Osteoblast (primary cell): ENCODE results near the gene TSTD2. TPM values are rescaled to one million over a fixed set of nuclear protein-coding genes. Genes with fewer than 3 reads are reported as not detected.

ENCODE experiments used
- DNase-seq: peaks from one replicate; pipeline ENCODE4 v3.0.0; 2011; ENCODE audit warnings: low spot score, mixed read lengths; ENCODE audit not compliant: insufficient read length; ENCODE audit errors: missing footprints
- H2AFZ ChIP-seq: 2 replicates; pipeline ENCODE4 v1.6.0; 2011; ENCODE audit warnings: mild to moderate bottlenecking, low read length
- H3K27ac ChIP-seq: 2 replicates; pipeline ENCODE4 v1.5.1; 2011; ENCODE audit warnings: mild to moderate bottlenecking, low read depth, low read length, moderate library complexity
- H3K27me3 ChIP-seq: 2 replicates; pipeline ENCODE4 v1.6.0; 2012; ENCODE audit warnings: mild to moderate bottlenecking, control low read depth, inconsistent platforms, low read length, moderate library complexity; ENCODE audit not compliant: insufficient read depth
- H3K36me3 ChIP-seq: 2 replicates; pipeline ENCODE4 v1.5.1; 2011; ENCODE audit warnings: mild to moderate bottlenecking, low read length, control low read depth, moderate library complexity; ENCODE audit not compliant: insufficient read depth
- H3K4me1 ChIP-seq: 2 replicates; pipeline ENCODE4 v1.5.1; 2011; ENCODE audit warnings: mild to moderate bottlenecking, low read length, control low read depth, moderate library complexity; ENCODE audit not compliant: insufficient read depth
- H3K4me2 ChIP-seq: 2 replicates; pipeline ENCODE4 v1.6.0; 2011; ENCODE audit warnings: mild to moderate bottlenecking, low read length; ENCODE audit not compliant: insufficient read depth
- H3K4me3 ChIP-seq: fragments of 200-600 bp; sonication (generic); 3 replicates; pipeline ENCODE4 v1.5.1; 2012; ENCODE audit warnings: mild to moderate bottlenecking, low read length, inconsistent platforms; ENCODE audit not compliant: insufficient read depth
- H3K79me2 ChIP-seq: 2 replicates; pipeline ENCODE4 v1.6.0; 2012; ENCODE audit warnings: mild to moderate bottlenecking, low read length, control low read depth, inconsistent platforms; ENCODE audit not compliant: insufficient read depth
- H3K9me3 ChIP-seq: 2 replicates; pipeline ENCODE4 v1.5.1; 2011; ENCODE audit warnings: low read depth, low read length, control low read depth
- H4K20me1 ChIP-seq: 2 replicates; pipeline ENCODE4 v1.6.0; 2012; ENCODE audit warnings: mild to moderate bottlenecking, low read length, control low read depth; ENCODE audit not compliant: insufficient read depth
- total RNA-seq: library from RNA; depleted of rRNA; stranded (reverse); fragments of >200 nt; gene quantifications from 2 replicates; pipeline ENCODE4 v1.2.3, GENCODE V29; 2012
- TF ChIP-seq, protein P1 (sequence below): IDR thresholded peaks from 2 replicates; pipeline ENCODE4 v1.5.1; 2011; ENCODE audit warnings: mild to moderate bottlenecking, low read depth, low read length, moderate library complexity; ENCODE audit errors: extremely low read depth

The TSTD2 gene
- total RNA-seq, 1 donor, result 16.3 TPM

DNA sequence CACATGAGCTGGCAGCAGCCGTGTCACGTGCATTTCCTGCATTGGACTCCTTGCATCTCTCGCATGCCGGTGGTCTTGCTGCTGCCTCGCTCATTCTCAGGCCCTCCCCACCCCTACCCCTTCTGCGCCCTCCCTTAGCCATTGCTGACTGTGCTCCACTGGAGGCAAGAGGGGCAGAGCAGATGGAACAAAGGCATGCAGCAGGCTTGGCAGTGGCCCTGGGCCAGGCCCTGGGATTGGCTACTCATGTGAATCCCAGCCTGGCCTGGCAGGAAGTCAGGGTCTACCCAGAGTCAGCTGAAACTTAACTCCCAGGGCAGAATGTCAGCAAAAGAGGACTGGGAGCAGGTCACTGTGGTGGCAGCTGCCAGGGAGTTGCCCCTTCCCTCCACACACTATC lies 62.3 kb downstream of the TSTD2 start:
- no peak for DNase-seq
- Histone ChIP-seq H3K4me1 (no peaks in the 10 kb centered on the region), H3K4me2 (no peak overlapping the region), H3K79me2 (no peaks in the 10 kb centered on the region), H3K36me3 (no peaks in the 10 kb centered on the region), H2AFZ (no peak overlapping the region), H3K27ac (no peak overlapping the region), H3K9me3 (no peaks in the 10 kb centered on the region), H3K27me3 (peaks cover 11% of the 10 kb centered on the region), H4K20me1 (no peaks in the 10 kb centered on the region), H3K4me3 (no peak overlapping the region)
- TF ChIP-seq, protein P1, sequence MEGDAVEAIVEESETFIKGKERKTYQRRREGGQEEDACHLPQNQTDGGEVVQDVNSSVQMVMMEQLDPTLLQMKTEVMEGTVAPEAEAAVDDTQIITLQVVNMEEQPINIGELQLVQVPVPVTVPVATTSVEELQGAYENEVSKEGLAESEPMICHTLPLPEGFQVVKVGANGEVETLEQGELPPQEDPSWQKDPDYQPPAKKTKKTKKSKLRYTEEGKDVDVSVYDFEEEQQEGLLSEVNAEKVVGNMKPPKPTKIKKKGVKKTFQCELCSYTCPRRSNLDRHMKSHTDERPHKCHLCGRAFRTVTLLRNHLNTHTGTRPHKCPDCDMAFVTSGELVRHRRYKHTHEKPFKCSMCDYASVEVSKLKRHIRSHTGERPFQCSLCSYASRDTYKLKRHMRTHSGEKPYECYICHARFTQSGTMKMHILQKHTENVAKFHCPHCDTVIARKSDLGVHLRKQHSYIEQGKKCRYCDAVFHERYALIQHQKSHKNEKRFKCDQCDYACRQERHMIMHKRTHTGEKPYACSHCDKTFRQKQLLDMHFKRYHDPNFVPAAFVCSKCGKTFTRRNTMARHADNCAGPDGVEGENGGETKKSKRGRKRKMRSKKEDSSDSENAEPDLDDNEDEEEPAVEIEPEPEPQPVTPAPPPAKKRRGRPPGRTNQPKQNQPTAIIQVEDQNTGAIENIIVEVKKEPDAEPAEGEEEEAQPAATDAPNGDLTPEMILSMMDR, result no peak

DNA sequence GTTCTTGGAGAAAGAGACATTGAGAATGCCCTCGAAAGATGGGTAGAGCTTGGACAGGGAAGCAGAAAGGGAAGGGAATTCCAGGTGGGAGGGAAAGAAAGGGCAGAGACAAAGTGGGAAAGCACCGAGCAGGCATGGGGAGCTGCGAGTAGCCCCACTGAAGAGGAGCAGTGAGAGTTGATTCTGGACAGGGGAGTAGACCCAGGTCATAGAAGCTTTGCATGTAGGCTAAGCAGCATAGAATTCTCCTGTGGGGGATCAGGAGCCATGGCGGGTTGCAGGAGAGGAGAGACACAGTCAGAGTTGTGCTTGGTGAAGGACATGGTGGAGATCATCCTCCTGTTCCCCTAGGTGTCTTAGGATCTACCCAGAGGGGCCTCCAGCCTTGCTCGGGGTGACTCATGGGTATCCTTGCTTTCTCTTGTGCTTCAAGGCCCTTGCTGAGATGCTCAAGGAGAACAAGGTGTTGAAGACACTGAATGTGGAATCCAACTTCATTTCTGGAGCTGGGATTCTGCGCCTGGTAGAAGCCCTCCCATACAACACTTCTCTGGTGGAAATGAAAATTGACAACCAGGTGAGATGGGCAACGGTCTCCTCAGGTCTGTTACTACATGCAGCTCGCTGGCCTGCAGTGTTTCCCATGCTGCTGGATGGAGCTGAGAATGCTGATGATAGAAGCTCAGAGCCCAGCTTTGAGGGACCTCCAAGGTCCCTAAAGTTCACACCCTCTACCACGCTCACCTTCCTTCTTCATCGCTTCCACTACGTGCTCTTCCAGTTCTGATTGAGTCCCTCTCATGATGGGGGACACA lies 64.5 kb downstream of the TSTD2 start:
- no peak for DNase-seq
- Histone ChIP-seq H3K27ac (no peak overlapping the region), H3K27me3 (peaks cover 11% of the 10 kb centered on the region), H2AFZ (no peak overlapping the region), H3K4me1 (no peaks in the 10 kb centered on the region), H3K4me3 (no peak overlapping the region), H3K36me3 (no peaks in the 10 kb centered on the region), H3K9me3 (no peaks in the 10 kb centered on the region), H4K20me1 (no peaks in the 10 kb centered on the region), H3K4me2 (no peak overlapping the region), H3K79me2 (no peaks in the 10 kb centered on the region)
- TF ChIP-seq, protein P1, result no peak

DNA sequence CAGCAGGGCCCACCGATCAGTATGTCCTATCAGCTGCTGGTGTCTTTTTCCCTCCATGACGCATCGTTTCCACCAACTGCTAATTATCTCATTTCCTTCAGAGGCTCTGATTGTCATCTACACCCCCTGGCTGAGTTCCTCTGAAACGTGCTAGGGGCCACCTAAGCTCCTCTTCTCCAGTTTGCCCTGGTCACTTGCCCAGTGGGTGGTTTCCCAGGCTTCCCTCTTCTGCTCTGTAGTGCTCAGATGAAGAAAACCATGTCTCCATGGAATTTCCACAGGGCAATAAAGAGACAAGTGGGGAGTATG lies 65.3 kb downstream of the TSTD2 start:
- Histone ChIP-seq H3K4me2 (no peak overlapping the region), H3K9me3 (no peaks in the 10 kb centered on the region), H3K4me3 (no peak overlapping the region), H3K4me1 (no peaks in the 10 kb centered on the region), H2AFZ (no peak overlapping the region), H3K36me3 (no peaks in the 10 kb centered on the region), H3K27ac (no peak overlapping the region), H4K20me1 (no peaks in the 10 kb centered on the region), H3K27me3 (peaks cover 11% of the 10 kb centered on the region), H3K79me2 (no peaks in the 10 kb centered on the region)
- DNase-seq, result no peak
- TF ChIP-seq, protein P1, result no peak

DNA sequence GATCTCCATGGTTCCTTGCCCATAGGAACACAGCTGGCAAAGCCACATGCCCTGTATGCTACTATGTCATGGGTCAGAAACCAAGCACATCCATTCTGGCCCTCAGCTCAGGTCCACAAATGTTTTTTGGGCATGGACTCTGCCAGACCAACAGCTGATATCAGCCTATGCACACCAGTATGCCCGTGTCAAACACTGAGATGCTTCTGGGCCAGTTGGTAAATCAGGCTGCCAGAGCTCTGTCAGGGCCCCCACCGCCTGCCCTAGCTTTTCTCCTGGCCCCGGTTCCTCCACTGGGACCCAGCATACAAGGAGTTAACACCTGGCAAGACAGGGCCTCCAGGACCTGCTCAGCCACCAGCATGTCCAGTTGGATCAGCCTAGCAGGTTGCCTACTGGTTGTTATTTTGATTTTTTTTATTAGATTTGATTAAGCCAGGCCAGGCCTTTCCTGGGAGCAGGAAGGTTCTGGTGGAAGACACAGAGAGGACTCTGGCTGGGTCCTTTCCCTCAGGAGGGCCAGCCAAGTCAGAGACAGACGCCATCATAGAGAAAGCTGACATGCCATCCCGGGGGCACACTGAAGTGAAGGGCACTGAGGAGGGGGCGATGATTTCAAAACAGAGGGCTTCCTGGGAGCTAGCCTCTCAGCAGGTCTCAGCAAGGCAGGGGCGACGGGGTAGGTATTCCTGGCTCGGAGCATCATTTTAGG lies 65.8 kb downstream of the TSTD2 start:
- DNase-seq, result no peak
- H3K4me1 ChIP-seq, result no peaks in the 10 kb centered on the region
- H3K27ac ChIP-seq, result no peak overlapping the region
- no peak overlapping the region for H2AFZ ChIP-seq
- no peak overlapping the region for H3K4me3 ChIP-seq
- H3K9me3 ChIP-seq, result no peaks in the 10 kb centered on the region
- no peak overlapping the region for H3K4me2 ChIP-seq
- no peaks in the 10 kb centered on the region for H4K20me1 ChIP-seq
- peaks cover 12% of the 10 kb centered on the region for H3K27me3 ChIP-seq
- TF ChIP-seq, protein P1, result no peak
- H3K79me2 ChIP-seq, result no peaks in the 10 kb centered on the region
- H3K36me3 ChIP-seq, result no peaks in the 10 kb centered on the region
